K562 (cell line): Measurements from ENCODE around the gene DDHD1. TPM values are rescaled to one million over a fixed set of nuclear protein-coding genes. Genes with fewer than 3 reads are reported as not detected.

ENCODE experiments used
- ATAC-seq: fragments of 200-7000 bp; cut with Tn5 transposase; 3 replicates; pipeline ENCODE4 v1.9.1; 2020; ENCODE audit warnings: moderate library complexity
- BruUV-seq: library from RNA; stranded (reverse); fragments of 400-500 nt; replicated peaks from 2 replicates; lab custom pipeline; 2021; lab: Mats Ljungman, UMichigan
- CTCF ChIA-PET: fragments of 300-600 bp; formaldehyde crosslinking; extraction: SDS; loops from one replicate; lab custom pipeline; 2021; ENCODE audit warnings: low intra/inter-chr PET ratio; lab: Yijun Ruan, JAX
- POLR2A ChIA-PET: fragments of 300-600, 350-650 bp; sonication (Branson Sonifier 250); formaldehyde crosslinking; extraction: SDS; loops from one replicate; lab custom pipeline; 2021; ENCODE audit warnings: antibody characterized with exemption, inconsistent platforms; lab: Yijun Ruan, JAX
- DNase-seq, 4 experiments: peaks; one replicate each; pipeline versions ENCODE4 v3.0.0 to v3.0.0-alpha.2; 2011 to 2018; ENCODE audit warnings: low spot score in 3 of 4, mixed read lengths in 3 of 4; ENCODE audit errors: extremely low read depth in 1 of 4
- FAIRE-seq: peaks from 2 replicates; lab custom pipeline; 2011; peaks lifted over from hg19 to GRCh38; lab: Jason Lieb, UNC
- H2AFZ ChIP-seq: 2 replicates; pipeline ENCODE4 v1.6.0; 2011; ENCODE audit warnings: low read depth, low read length, control low read depth, inconsistent platforms
- H3K27ac ChIP-seq: fragments of 200-600 bp; 3 replicates; pipeline ENCODE4 v1.8.0; 2011; ENCODE audit warnings: low read depth, mild to moderate bottlenecking, control low read depth, inconsistent platforms, low read length, moderate library complexity, mixed read lengths; ENCODE audit errors: extremely low read depth
- H3K27me3 ChIP-seq, 2 experiments: fragments of 300-600 bp in 1 of 2; 2 replicates in 1 of 2; 3 replicates in 1 of 2; pipeline versions ENCODE4 v1.6.0 to v1.8.0; 2011; ENCODE audit warnings: inconsistent platforms in 2 of 2, low read length in 2 of 2, mild to moderate bottlenecking in 1 of 2, mixed read lengths in 1 of 2, moderate library complexity in 1 of 2; ENCODE audit not compliant: control insufficient read depth in 2 of 2, insufficient read depth in 2 of 2
- H3K36me3 ChIP-seq: fragments of 300-600 bp; 3 replicates; pipeline ENCODE4 v1.8.0; 2011; ENCODE audit warnings: mild to moderate bottlenecking, low read length, inconsistent platforms; ENCODE audit not compliant: control insufficient read depth, insufficient read depth
- H3K4me1 ChIP-seq, 2 experiments: fragments of 200-600 bp in 1 of 2; replicated peaks in 1 of 2; 2 replicates in 1 of 2; 3 replicates in 1 of 2; pipeline versions ENCODE4 v1.5.1 to v1.8.0; 2011; ENCODE audit warnings: inconsistent platforms in 2 of 2, low read length in 2 of 2, mild to moderate bottlenecking in 1 of 2, mixed read lengths in 1 of 2, moderate library complexity in 1 of 2; ENCODE audit not compliant: control insufficient read depth in 2 of 2, insufficient read depth in 2 of 2
- H3K4me2 ChIP-seq: 2 replicates; pipeline ENCODE4 v1.6.1; 2011; ENCODE audit warnings: low read length, control low read depth, inconsistent platforms, mixed read lengths; ENCODE audit not compliant: insufficient read depth
- H3K4me3 ChIP-seq: fragments of 200-600 bp; sonication (generic), shearing (Covaris generic); 2 replicates; pipeline ENCODE4 v1.5.1; 2016; ENCODE audit warnings: control low read depth, inconsistent platforms
- H3K79me2 ChIP-seq: fragments of 200-600 bp; 3 replicates; pipeline ENCODE4 v1.8.0; 2011; ENCODE audit warnings: low read length, inconsistent platforms; ENCODE audit not compliant: control insufficient read depth, insufficient read depth
- H3K9ac ChIP-seq, 2 experiments: 2 replicates each; pipeline versions ENCODE4 v1.6.0 to v1.6.1; 2011; ENCODE audit warnings: low read depth in 2 of 2, low read length in 2 of 2, control low read depth in 1 of 2, inconsistent platforms in 1 of 2, mild to moderate bottlenecking in 1 of 2, mixed read lengths in 1 of 2; ENCODE audit not compliant: insufficient read depth in 1 of 2
- H3K9me1 ChIP-seq: one replicate; pipeline ENCODE4 v1.6.0; 2011; ENCODE audit warnings: inconsistent platforms, mild to moderate bottlenecking, low read length, moderate library complexity; ENCODE audit not compliant: control insufficient read depth, insufficient read depth
- H3K9me3 ChIP-seq: replicated peaks from 2 replicates; pipeline ENCODE4 v1.5.1; 2011; ENCODE audit warnings: low read depth, low read length, inconsistent platforms; ENCODE audit not compliant: control insufficient read depth, insufficient read depth
- H4K20me1 ChIP-seq: replicated peaks from 2 replicates; pipeline ENCODE4 v1.6.1; 2011; ENCODE audit warnings: low read length, inconsistent platforms, mixed read lengths; ENCODE audit not compliant: control insufficient read depth, insufficient read depth
- CHD7 ChIP-seq: fragments of 200-600 bp; sonication (generic); IDR thresholded peaks from one replicate; pipeline ENCODE4 v1.6.1; 2012; ENCODE audit warnings: mild to moderate bottlenecking, low read depth, low read length, inconsistent platforms
- NEUROD1 ChIP-seq: fragments of 150-350 bp; IDR thresholded peaks from 2 replicates; pipeline ENCODE4 v1.6.1; 2014; ENCODE audit warnings: borderline replicate concordance, low read length, low read depth; ENCODE audit not compliant: partially characterized antibody
- POLR2B ChIP-seq: fragments of 450-650 bp; IDR thresholded peaks from 2 replicates; pipeline ENCODE4 v1.6.1; 2018; ENCODE audit warnings: low read depth; ENCODE audit not compliant: partially characterized antibody
- SP2 ChIP-seq: IDR thresholded peaks from 2 replicates; pipeline ENCODE4 v1.6.1; 2011; ENCODE audit warnings: mild to moderate bottlenecking, low read depth, low read length, moderate library complexity; ENCODE audit not compliant: poor library complexity, severe bottlenecking; ENCODE audit errors: extremely low read depth
- TAF9B ChIP-seq: fragments of 450-650 bp; IDR thresholded peaks from 2 replicates; pipeline ENCODE4 v1.6.1; 2018; ENCODE audit warnings: mild to moderate bottlenecking; ENCODE audit not compliant: partially characterized antibody
- VEZF1 ChIP-seq: fragments of 200-800 bp; sonication (Bioruptor generic); IDR thresholded peaks from 2 replicates; pipeline ENCODE4 v1.6.1; 2017; ENCODE audit warnings: missing genetic modification characterization, missing compliant biosample characterization
- ZC3H4 ChIP-seq: sonication (generic); formaldehyde crosslinking; IDR thresholded peaks from 2 replicates; pipeline ENCODE4 v1.9.0; 2021; ENCODE audit warnings: missing genetic modification reagents, borderline replicate concordance
- WGBS: fragments of 100-300 bp; shearing (Covaris generic); methylation state at CpG from one replicate; pipeline ENCODE4 v1.1.6; 2016; ENCODE audit warnings: low coverage, mixed read lengths; ENCODE audit not compliant: insufficient coverage; ENCODE audit errors: missing lambda C conversion rate; 5-methylcytosine and 5-hydroxymethylcytosine counted together
- in situ Hi-C: fragments of 300-500 bp; cut with MboI; formaldehyde crosslinking; loops from 4 replicates; pipeline ENCODE4 v1.15.0; 2018; ENCODE audit warnings: inconsistent platforms, mixed read lengths
- intact Hi-C: fragments of 100-400 bp; cut with micrococcal nuclease; formaldehyde crosslinking; loops from 2 replicates; pipeline ENCODE4 v1.14.2; 2022
- polyA plus RNA-seq, 8 experiments: library from polyadenylated mRNA; depleted of rRNA in 4 of 8; stranded (reverse) in 5 of 8; unstranded in 3 of 8; fragments of >200 nt; fragmentation: Nextera tagmentation in 2 of 8; fragmentation: Illumina TruSeq in 1 of 8; extraction: Ambion mirVana in 2 of 8; extraction: Trizol in 1 of 8; gene quantifications; 2 replicates each; pipeline versions ENCODE4 v1.2.1 to v1.2.3, GENCODE V29; 2011 to 2014; ENCODE audit warnings: inconsistent platforms in 1 of 8, missing spikeins in 1 of 8
- total RNA-seq, 7 experiments: library from RNA; depleted of rRNA in 6 of 7; stranded (reverse); fragments of >200 nt in 6 of 7; fragmentation: Illumina TruSeq in 2 of 7; extraction: Trizol in 2 of 7; gene quantifications; 2 replicates each; pipeline versions ENCODE4 v1.2.1 to v1.2.3, GENCODE V29; 2011 to 2021; ENCODE audit warnings: low replicate concordance in 1 of 7

Gene DDHD1
- total and polyA plus RNA-seq, 9 of the 15 experiments (the other 6 are each of a cell fraction or from before 2014, with no cell fraction given): 1.2 to 12.3 (median 5.0) TPM

GRCh38 chr14:53103636-53104340 is 49.3 kb downstream of the DDHD1 start:
- H3K9me3 ChIP-seq: no peaks in the 10 kb centered on the region
- H3K9ac ChIP-seq: no peak overlapping the region
- 67% methylated on average over 5 of the region's 5 CpGs for WGBS
- H3K4me2 ChIP-seq: no peak overlapping the region
- H3K79me2 ChIP-seq: peaks cover 6% of the 10 kb centered on the region; the same call in 1 of the 3 replicates
- H3K27ac ChIP-seq: no peak overlapping the region
- H3K9me1 ChIP-seq: no peaks in the 10 kb centered on the region
- no TSS peak for BruUV-seq
- H3K27me3 ChIP-seq: no peaks in the 10 kb centered on the region
- no peak overlapping the region for H3K4me3 ChIP-seq
- no peak overlapping the region for H2AFZ ChIP-seq
- no peaks in the 10 kb centered on the region for H4K20me1 ChIP-seq
- in situ Hi-C loops: no loop called here
- H3K4me1 ChIP-seq: no peaks in the 10 kb centered on the region
- DNase-seq (no peak), FAIRE-seq (no peak), ATAC-seq (no peak)
- POLR2A ChIA-PET: interaction anchor here (0.8 to 1.4 kb wide), 2 partner anchors 14 to 19 kb away, joined by 3 to 4 read pairs; no protein-coding TSS in a partner anchor
- CTCF ChIA-PET: no interaction called here
- H3K36me3 ChIP-seq: peaks cover 10% of the 10 kb centered on the region; the same call in 1 of the 3 replicates
- intact Hi-C loops: no loop called here
- TF ChIP-seq TAF9B (no peak), POLR2B (no peak), ZC3H4 (CRISPR knock-in tag) (no peak), SP2 (no peak), CHD7 (no peak), VEZF1 (no peak), NEUROD1 (no peak)
